Effector memory CD8-positive, alpha-beta T cell (primary cell): ENCODE results near the gene STX1A.
"Not testable (repeated sequence)": the region's sequence is repeated elsewhere in the genome, so short reads cannot be mapped to it uniquely, and the experiment has no call there.

Source experiments
- ATAC-seq: fragments of 150-1000 bp; cut with Tn5 transposase; replicated peaks from 2 replicates; pipeline ENCODE4 v1.10.0; 2021; ENCODE audit warnings: mild to moderate bottlenecking, moderate library complexity
- DNase-seq, 3 experiments: peaks; one replicate each; pipeline ENCODE4 v3.0.0; 2021
- H3K27ac Mint-ChIP-seq, 2 donors: one replicate each; pipeline ENCODE4 v1.8.0; 2022; ENCODE audit warnings: mild to moderate bottlenecking in 2 of 2, mixed read lengths in 2 of 2, moderate library complexity in 2 of 2
- H3K27me3 Mint-ChIP-seq, 2 donors: one replicate each; pipeline ENCODE4 v1.8.0; 2022; ENCODE audit warnings: mixed read lengths in 2 of 2
- H3K36me3 Mint-ChIP-seq: one replicate; pipeline ENCODE4 v1.8.0; 2022; ENCODE audit warnings: mild to moderate bottlenecking, moderate library complexity, mixed read lengths; ENCODE audit not compliant: insufficient read depth
- H3K4me1 Mint-ChIP-seq, 2 donors: one replicate each; pipeline ENCODE4 v1.8.0; 2022; ENCODE audit warnings: low read depth in 2 of 2, mixed read lengths in 2 of 2
- H3K4me3 Mint-ChIP-seq, 2 donors: one replicate each; pipeline ENCODE4 v1.8.0; 2022; ENCODE audit warnings: mild to moderate bottlenecking in 2 of 2, mixed read lengths in 2 of 2, moderate library complexity in 2 of 2
- H3K9me3 Mint-ChIP-seq, 2 donors: one replicate each; pipeline ENCODE4 v1.8.0; 2022; ENCODE audit warnings: mixed read lengths in 2 of 2

Gene STX1A

DNA sequence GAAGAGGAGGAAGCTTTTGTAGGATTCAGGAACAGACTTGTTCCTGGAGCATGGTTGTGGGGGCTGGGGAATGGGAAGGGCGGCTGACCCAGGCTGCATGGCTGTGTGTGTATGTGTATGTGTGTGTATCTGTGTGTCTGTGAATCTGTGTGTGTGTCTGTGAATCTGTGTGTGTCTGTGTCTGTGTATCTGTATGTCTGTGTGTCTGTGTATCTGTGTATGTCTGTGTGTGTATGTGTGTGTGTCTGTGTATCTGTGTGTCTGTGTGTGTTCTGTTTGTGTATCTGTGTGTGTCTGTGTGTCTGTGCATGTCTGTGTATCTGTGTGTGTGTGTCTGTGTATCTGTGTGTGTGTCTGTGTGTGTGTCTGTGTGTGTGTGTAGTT, 6.6 kb upstream of the STX1A start:
- H3K4me3 Mint-ChIP-seq: no peak overlapping the region
- ATAC-seq (peak; percentile 9), DNase-seq (no peak)
- no peak overlapping the region for H3K27ac Mint-ChIP-seq
- peaks cover 14 to 16% of the 10 kb centered on the region in 2 donors for H3K27me3 Mint-ChIP-seq
- H3K36me3 Mint-ChIP-seq: no peaks in the 10 kb centered on the region
- no peaks in the 10 kb centered on the region for H3K4me1 Mint-ChIP-seq
- H3K9me3 Mint-ChIP-seq: no peaks in the 10 kb centered on the region

DNA sequence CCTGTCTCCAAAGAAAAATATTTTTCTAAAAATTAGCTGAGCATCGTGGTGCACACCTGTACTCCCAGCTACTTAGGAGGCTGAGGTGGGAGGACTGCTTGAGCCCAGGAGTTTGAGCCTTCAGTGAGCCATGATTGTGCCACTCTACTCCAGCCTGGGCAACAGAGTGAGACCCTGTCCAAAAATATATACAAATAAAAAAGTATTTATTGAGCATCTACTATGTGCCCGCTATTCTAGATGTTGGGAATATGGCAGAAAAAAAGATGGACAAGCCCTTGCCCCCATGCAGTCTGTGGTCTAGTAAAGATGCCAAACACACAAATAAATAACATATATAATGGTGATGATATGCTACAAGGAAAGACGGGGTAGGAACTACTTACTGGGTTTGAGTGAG, 4.3 kb upstream of the STX1A start:
- ATAC-seq: no peak
- Mint-ChIP-seq H3K27me3 (peaks cover 11 to 12% of the 10 kb centered on the region in 2 donors), H3K36me3 (peaks cover 13% of the 10 kb centered on the region)

DNA sequence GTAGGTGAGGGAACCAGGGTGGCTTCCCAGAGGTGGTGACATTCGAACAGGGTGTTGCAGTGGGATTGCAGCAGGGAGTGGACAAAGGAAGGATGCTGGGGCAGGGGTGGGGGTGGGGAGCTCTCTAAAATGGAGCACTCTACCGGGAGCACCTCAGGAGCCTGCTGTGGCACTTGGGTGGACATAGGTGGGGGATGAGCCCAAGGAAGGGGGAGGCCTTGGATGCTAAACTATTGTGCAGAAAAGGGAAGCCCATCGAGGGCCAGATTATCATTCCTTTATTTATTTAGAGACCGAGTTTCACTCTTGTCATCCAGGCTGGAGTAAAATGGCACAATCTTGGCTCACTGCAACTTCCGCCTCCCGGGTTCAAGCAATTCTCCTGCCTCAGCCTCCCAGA, 3.3 kb upstream of the STX1A start:
- ATAC-seq (no peak), DNase-seq (no peak)
- Mint-ChIP-seq H3K27ac (no peak overlapping the region), H3K27me3 (peaks cover under 1 to 1% of the 10 kb centered on the region in 2 donors), H3K4me3 (no peak overlapping the region), H3K36me3 (peaks cover 15% of the 10 kb centered on the region), H3K9me3 (no peaks in the 10 kb centered on the region), H3K4me1 (peaks cover 11% of the 10 kb centered on the region in 2 donors)

More for the DNA sequence above, 4.3 kb upstream of the STX1A start:
- DNase-seq: no peak
- Mint-ChIP-seq H3K4me3 (no peak overlapping the region), H3K27ac (no peak overlapping the region), H3K9me3 (no peaks in the 10 kb centered on the region), H3K4me1 (peaks cover 5 to 6% of the 10 kb centered on the region in 2 donors)

DNA sequence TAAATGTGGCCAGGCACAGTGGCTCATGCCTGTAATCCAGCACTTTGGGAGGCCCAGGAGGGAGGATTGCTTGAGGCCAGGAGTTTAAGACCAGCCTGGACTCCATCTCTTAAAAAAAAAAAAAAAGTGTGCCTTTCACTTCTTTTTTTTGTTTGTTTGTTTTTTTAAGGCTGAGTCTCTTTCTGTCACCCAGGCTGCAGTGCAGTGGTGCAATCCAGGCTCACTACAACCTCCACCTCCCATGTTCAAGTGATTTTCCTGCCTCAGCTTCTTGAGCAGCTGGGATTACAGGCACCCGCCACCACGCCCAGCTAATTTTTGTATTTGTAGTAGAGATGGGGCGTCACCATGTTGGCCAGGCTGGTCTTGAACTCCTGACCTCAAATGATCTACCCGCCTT, 2.7 kb upstream of the STX1A start:
- ATAC-seq: not testable (repeated sequence)

DNA sequence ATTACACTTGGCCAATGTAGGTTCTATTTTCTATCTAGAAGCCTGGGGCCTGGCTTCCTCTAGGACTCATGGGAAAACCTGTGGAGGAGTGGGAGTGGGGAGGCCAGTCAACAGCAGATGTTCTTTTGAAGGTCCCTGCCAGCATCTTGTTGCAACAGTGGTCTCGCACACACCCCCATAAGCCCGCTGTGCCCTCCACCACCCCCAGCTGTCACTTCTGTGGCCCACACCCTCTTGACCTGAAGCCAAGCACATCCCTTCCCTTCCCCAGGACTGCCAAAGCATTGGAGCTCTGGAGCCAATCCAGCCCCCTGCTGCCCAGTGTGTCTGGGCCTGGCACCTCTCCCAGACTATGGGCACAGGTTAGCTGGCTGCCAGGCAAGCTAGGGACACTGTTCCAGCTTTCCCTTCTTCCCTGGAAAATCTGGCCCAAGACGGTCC, 1.9 kb upstream of the STX1A start:
- DNase-seq: no peak
- peaks cover 19 to 22% of the 10 kb centered on the region in 2 donors for H3K4me1 Mint-ChIP-seq
- H3K36me3 Mint-ChIP-seq: peaks cover 15% of the 10 kb centered on the region
- no peaks in the 10 kb centered on the region for H3K27me3 Mint-ChIP-seq
- H3K4me3 Mint-ChIP-seq: peak overlapping the region; percentile 81 to 86
- no peaks in the 10 kb centered on the region for H3K9me3 Mint-ChIP-seq
- H3K27ac Mint-ChIP-seq: no peak overlapping the region
- no peak for ATAC-seq

More for the DNA sequence above, 2.7 kb upstream of the STX1A start:
- not testable (repeated sequence) for H3K4me3 Mint-ChIP-seq, H3K27me3 Mint-ChIP-seq, H3K9me3 Mint-ChIP-seq, DNase-seq, H3K27ac Mint-ChIP-seq
- peaks cover 14 to 17% of the 10 kb centered on the region in 2 donors for H3K4me1 Mint-ChIP-seq
- peaks cover 15% of the 10 kb centered on the region for H3K36me3 Mint-ChIP-seq

DNA sequence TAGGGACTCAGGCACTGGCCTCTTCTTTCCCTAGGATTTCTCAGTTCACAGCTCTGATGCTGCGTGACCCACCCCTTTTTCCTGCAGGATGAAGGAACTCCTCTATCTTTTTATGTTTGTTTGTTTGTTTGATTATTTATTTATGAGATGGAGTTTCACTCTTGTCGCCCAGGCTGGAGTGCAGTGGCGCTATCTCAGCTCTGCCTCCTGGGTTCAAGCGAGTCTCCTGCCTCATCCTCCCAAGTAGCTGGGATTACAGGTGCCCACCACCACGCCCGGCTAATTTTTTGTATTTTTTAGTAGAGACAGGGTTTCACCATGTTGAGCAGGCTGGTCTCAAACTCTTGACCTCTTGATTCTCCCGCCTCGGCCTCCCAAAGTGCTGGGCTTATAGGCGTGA, 974 bp upstream of the STX1A start:
- Mint-ChIP-seq H3K4me1 (peaks cover 20 to 26% of the 10 kb centered on the region in 2 donors), H3K27ac (peak overlapping the region in 1 of 2 donors; percentile 71), H3K36me3 (peaks cover 15% of the 10 kb centered on the region), H3K4me3 (peak overlapping the region; percentile 81 to 86)
- not testable (repeated sequence) for DNase-seq, ATAC-seq, H3K27me3 Mint-ChIP-seq, H3K9me3 Mint-ChIP-seq

DNA sequence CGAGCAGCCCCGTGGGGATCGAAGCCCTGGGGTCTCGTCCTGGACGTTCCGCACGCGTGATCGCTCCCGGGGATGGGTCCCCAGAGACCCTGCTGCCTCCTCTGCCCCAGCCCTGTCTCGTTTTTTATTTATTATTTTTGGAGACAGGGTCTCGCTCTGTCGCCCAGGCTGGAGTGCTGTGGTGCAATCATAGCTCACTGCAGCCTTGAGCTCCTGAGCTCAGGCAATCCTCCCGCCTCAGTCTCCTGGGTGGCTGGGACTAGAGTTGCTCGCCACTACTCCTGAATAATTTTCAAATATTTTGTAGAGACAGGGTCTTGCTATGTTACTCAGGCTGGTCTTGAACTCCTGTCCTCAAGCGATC, 319 bp upstream of the STX1A start:
- Mint-ChIP-seq H3K9me3 (no peaks in the 10 kb centered on the region), H3K27ac (peak overlapping the region in 1 of 2 donors; percentile 71), H3K27me3 (no peaks in the 10 kb centered on the region), H3K4me1 (peaks cover 20 to 26% of the 10 kb centered on the region in 2 donors), H3K4me3 (peak overlapping the region; percentile 81 to 86), H3K36me3 (peaks cover 15% of the 10 kb centered on the region)
- ATAC-seq: no peak
- DNase-seq: no peak

DNA sequence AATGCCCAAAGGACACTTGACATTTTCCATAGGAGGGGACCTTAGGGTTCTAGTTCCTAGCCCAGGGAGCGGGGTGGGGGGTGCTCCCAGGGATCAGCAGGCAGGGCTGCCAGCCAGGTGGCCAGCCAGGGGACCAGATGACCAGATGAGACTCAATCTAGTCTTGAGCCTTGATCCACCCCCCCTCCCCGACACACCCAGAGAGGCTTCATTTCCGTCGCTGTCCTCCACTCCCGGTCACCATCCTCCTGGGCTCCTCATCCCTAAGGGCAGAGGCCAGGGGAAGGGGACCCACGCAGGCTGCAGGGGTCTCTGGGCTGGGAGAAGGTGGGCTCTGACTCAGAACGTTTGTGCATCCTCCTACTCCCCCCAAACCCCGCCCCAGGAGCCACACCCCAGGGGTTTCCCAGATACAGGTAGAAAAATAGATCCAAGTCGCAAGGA, 1.0 kb downstream of the STX1A start:
- peaks cover 15% of the 10 kb centered on the region for H3K36me3 Mint-ChIP-seq
- H3K9me3 Mint-ChIP-seq: no peaks in the 10 kb centered on the region
- H3K4me1 Mint-ChIP-seq: peaks cover 20 to 26% of the 10 kb centered on the region in 2 donors
- DNase-seq (no peak), ATAC-seq (no peak)
- H3K27me3 Mint-ChIP-seq: no peaks in the 10 kb centered on the region
- peak overlapping the region; percentile 38 to 69 for H3K27ac Mint-ChIP-seq
- peak overlapping the region; percentile 80 to 89 for H3K4me3 Mint-ChIP-seq

DNA sequence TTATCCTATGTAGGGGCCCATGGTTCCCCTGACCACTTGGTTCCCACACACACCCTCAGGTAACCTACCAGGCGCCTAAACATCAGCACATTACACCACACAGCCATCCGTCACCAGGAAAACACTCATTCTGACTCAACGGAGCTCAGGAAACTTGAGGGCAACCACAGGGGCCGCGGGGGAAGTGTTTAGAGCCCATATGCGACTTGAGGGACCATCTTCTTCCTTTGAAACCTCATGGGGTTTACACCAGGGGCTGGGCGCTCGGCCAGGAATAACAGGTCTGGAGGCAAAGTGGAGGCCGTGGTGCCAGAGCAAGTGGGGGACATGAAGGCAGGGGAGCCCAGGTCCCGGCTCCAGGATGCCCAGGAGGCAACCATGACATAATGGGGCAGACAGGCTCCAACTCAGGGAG, 1.5 kb downstream of the STX1A start:
- H3K27me3 Mint-ChIP-seq: no peaks in the 10 kb centered on the region
- peak; percentile 85 for ATAC-seq
- peaks cover 23 to 26% of the 10 kb centered on the region in 2 donors for H3K4me1 Mint-ChIP-seq

DNA sequence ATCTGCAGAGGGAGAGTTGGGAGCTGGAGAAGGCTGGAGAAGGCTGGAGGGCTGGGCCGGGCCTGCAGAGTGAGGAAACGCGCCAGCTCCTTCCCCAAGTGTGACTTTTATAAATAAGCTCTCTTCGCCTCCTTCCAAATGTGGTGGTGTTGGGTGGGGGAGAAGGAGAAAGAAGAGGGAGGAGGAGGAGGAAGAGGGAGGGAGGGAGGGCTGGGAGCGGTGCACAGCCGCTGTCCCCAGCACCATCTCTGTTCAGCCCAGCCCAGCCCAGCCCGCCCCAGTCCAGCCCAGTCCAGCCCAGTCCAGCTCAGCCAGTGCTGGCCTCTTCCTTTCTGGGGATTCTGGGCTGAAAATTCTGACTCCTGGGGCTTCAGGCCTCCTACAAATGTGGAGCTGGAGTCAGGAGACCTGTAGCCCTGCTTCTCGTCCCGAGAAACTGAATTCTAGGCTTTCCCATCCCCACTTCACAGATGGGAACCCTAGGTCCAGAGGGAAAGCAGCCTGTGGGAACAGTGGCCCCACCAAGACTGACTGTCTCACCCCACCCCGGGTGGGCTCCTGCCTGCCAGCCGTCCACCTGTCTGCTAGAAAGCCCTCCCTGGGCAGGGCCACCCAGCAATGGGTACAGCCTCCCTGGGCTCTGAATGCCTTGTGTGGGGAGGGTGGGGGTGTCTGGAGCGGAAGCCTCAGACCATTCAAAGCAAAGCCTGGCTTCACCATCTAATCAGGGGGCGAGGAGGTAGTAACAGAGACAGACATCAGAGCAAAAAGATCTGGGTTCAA, 2.3 kb downstream of the STX1A start:
- Mint-ChIP-seq H3K9me3 (no peaks in the 10 kb centered on the region), H3K27me3 (no peaks in the 10 kb centered on the region), H3K4me3 (peak overlapping the region; percentile 80 to 89), H3K27ac (peak overlapping the region; percentile 38 to 69), H3K4me1 (peaks cover 26 to 29% of the 10 kb centered on the region in 2 donors), H3K36me3 (peaks cover 15% of the 10 kb centered on the region)
- DNase-seq (no peak), ATAC-seq (peak; percentile 2)

More for the DNA sequence above, 1.5 kb downstream of the STX1A start:
- H3K9me3 Mint-ChIP-seq: no peaks in the 10 kb centered on the region
- H3K36me3 Mint-ChIP-seq: peaks cover 15% of the 10 kb centered on the region
- H3K4me3 Mint-ChIP-seq: peak overlapping the region; percentile 80 to 89
- H3K27ac Mint-ChIP-seq: peak overlapping the region; percentile 38 to 69
- peak; percentile 55 to 67 (median 64) for DNase-seq

DNA sequence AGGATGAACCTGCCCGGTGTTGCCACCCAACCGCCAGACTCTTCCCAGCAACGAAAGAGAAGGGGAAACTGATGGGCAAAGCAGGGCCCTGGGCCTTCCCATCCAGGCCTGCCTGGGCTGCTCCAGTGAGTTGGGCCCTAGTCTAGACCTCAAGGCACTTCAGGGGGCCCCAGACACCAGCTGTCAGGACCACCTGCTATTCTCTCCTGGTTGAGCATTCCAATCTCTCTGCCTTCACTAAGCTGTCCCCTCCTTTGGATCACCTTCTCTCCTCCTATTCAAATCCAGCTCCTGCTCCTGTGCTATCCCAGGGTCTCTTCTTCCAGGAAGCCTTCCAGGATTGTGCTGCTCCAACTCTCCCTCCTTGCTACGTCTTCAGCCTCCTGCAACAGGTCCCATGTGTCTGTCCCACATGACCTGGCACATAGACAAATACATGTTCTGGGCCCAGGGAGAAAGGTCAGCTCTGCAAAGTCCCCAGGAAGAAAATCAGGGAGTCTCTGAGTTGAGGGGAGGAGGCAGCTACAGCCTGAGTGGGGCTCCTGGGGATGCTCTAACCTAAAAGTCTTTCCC, 3.1 kb downstream of the STX1A start:
- H3K27me3 Mint-ChIP-seq: no peaks in the 10 kb centered on the region
- peaks cover 28 to 34% of the 10 kb centered on the region in 2 donors for H3K4me1 Mint-ChIP-seq
- H3K4me3 Mint-ChIP-seq: peak overlapping the region in 1 of 2 donors; percentile 33
- no peak overlapping the region for H3K27ac Mint-ChIP-seq
- DNase-seq (no peak), ATAC-seq (no peak)
- H3K36me3 Mint-ChIP-seq: peaks cover 19% of the 10 kb centered on the region
- no peaks in the 10 kb centered on the region for H3K9me3 Mint-ChIP-seq

DNA sequence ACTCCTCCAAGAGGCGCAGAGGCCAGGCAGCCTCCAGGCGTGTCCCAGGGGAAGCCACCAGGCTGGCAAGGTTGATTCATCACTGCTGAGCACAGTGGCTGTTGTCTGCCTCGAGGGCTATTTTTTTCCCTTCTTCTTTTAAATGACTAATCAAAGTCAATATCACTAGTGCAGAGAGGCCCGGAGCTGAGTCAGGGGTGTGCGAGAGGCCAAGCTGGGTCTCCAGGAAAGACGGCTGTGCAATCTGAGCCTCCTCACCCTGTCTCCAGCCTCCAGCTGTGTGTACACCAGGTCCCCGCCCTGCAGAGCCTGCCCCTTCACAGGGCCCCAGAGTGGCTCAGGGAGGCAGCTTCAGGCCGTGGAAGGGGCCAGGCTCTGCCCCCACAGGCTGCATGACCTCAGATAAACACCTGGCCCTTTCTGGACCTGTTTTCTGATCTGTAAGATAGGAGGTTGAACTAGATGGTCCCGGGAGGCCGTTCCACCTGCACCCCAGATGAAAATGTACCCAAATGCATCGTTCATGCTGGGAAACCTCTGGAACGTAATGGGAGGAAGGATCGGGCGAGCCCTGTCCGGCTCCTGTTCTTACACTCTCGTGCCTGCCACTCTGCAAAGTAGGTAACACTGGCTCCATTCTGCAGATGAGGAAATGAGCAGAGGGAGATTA, 3.7 kb downstream of the STX1A start:
- no peak for ATAC-seq
- no peaks in the 10 kb centered on the region for H3K27me3 Mint-ChIP-seq
- no peaks in the 10 kb centered on the region for H3K9me3 Mint-ChIP-seq
- no peak overlapping the region for H3K27ac Mint-ChIP-seq
- H3K4me3 Mint-ChIP-seq: no peak overlapping the region
- H3K36me3 Mint-ChIP-seq: peaks cover 19% of the 10 kb centered on the region
- DNase-seq: no peak
- peaks cover 28 to 34% of the 10 kb centered on the region in 2 donors for H3K4me1 Mint-ChIP-seq

DNA sequence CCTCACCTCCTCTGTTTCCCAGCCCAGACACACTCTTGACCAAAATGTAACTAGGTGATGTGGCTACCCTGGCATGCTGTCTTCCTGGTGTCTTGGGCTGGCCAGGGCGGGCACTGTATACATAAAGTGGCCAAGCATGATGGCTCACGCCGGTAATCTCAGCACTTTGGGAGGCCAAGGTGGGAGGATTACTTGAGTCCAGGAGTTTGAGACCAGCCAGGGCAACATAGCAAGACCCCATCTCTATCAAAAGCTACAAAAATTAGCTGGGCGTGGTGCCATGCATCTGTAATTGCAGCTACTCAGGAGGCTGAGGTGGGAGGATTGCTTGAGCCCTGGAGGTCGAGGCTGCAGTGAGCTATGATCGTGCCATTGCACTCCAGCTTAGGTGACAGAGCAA, 6.2 kb downstream of the STX1A start:
- H3K4me1 Mint-ChIP-seq: peaks cover 23 to 27% of the 10 kb centered on the region in 2 donors
- H3K9me3 Mint-ChIP-seq, H3K27ac Mint-ChIP-seq: not testable (repeated sequence)

More for the DNA sequence above, 6.2 kb downstream of the STX1A start:
- H3K36me3 Mint-ChIP-seq, ATAC-seq, H3K4me3 Mint-ChIP-seq, DNase-seq, H3K27me3 Mint-ChIP-seq: not testable (repeated sequence)
